Mesenchymal stem cell (in vitro differentiated cells and primary cell): Measurements from ENCODE around the gene HCRTR2.
"Not testable (repeated sequence)": the region's sequence is repeated elsewhere in the genome, so short reads cannot be mapped to it uniquely, and the experiment has no call there.

Source experiments
- DNase-seq: peaks from one replicate; pipeline ENCODE4 v3.0.0-alpha.2; 2013
- H2AFZ ChIP-seq: one replicate; pipeline ENCODE4 v1.6.1; 2013; ENCODE audit warnings: low read depth, mild to moderate bottlenecking, control low read depth, inconsistent platforms, low read length, moderate library complexity
- H2AK5ac ChIP-seq: 2 replicates; pipeline ENCODE4 v1.6.1; 2013; ENCODE audit warnings: low read length, moderate library complexity, mild to moderate bottlenecking, inconsistent platforms; ENCODE audit not compliant: severe bottlenecking
- H2BK120ac ChIP-seq: one replicate; pipeline ENCODE4 v1.6.1; 2013; ENCODE audit warnings: low read depth, mild to moderate bottlenecking, inconsistent platforms, low read length, moderate library complexity
- H2BK12ac ChIP-seq, 2 experiments: one replicate each; pipeline ENCODE4 v1.6.1; 2013; ENCODE audit warnings: inconsistent platforms in 2 of 2, low read length in 2 of 2, mild to moderate bottlenecking in 2 of 2, moderate library complexity in 2 of 2, control low read depth in 1 of 2
- H2BK15ac ChIP-seq: one replicate; pipeline ENCODE4 v1.6.1; 2013; ENCODE audit warnings: mild to moderate bottlenecking, low read depth, inconsistent platforms; ENCODE audit not compliant: poor library complexity, severe bottlenecking
- H2BK5ac ChIP-seq: 2 replicates; pipeline ENCODE4 v1.6.1; 2013; ENCODE audit warnings: low read depth, mild to moderate bottlenecking, low read length, control low read depth, inconsistent platforms; ENCODE audit not compliant: poor library complexity, severe bottlenecking
- H3K14ac ChIP-seq, 2 experiments: one replicate each; pipeline ENCODE4 v1.6.1; 2013; ENCODE audit warnings: inconsistent platforms in 2 of 2, low read length in 2 of 2, control low read depth in 1 of 2, mild to moderate bottlenecking in 1 of 2, moderate library complexity in 1 of 2
- H3K18ac ChIP-seq, 2 experiments: one replicate each; pipeline ENCODE4 v1.6.1; 2013; ENCODE audit warnings: inconsistent platforms in 2 of 2, low read length in 2 of 2, control low read depth in 1 of 2, low read depth in 1 of 2, mild to moderate bottlenecking in 1 of 2
- H3K23ac ChIP-seq, 2 experiments: one replicate each; pipeline ENCODE4 v1.6.1; 2013; ENCODE audit warnings: inconsistent platforms in 2 of 2, low read length in 2 of 2, mild to moderate bottlenecking in 2 of 2, moderate library complexity in 2 of 2, control low read depth in 1 of 2
- H3K27ac ChIP-seq: 2 replicates; pipeline ENCODE4 v1.5.1; 2013; ENCODE audit warnings: mild to moderate bottlenecking, moderate library complexity, low read length, control low read depth, inconsistent platforms; ENCODE audit not compliant: poor library complexity, severe bottlenecking
- H3K27me3 ChIP-seq, 2 experiments: 2 replicates each; pipeline versions ENCODE4 v1.6.1 to v1.7.0; 2013; ENCODE audit warnings: low read length in 2 of 2, mild to moderate bottlenecking in 2 of 2, moderate library complexity in 2 of 2, control low read depth in 1 of 2, inconsistent platforms in 1 of 2; ENCODE audit not compliant: control insufficient read depth in 1 of 2, insufficient read depth in 1 of 2
- H3K36me3 ChIP-seq, 2 experiments: 2 replicates each; pipeline versions ENCODE4 v1.6.1 to v1.7.0; 2013; ENCODE audit warnings: low read length in 2 of 2, control low read depth in 1 of 2, inconsistent platforms in 1 of 2, low read depth in 1 of 2, mild to moderate bottlenecking in 1 of 2; ENCODE audit not compliant: insufficient read depth in 2 of 2, control insufficient read depth in 1 of 2
- H3K4ac ChIP-seq, 2 experiments: one replicate each; pipeline ENCODE4 v1.6.1; 2013; ENCODE audit warnings: inconsistent platforms in 2 of 2, low read length in 2 of 2, mild to moderate bottlenecking in 2 of 2, moderate library complexity in 2 of 2, control low read depth in 1 of 2, low read depth in 1 of 2
- H3K4me1 ChIP-seq: 2 replicates; pipeline ENCODE4 v1.6.1; 2013; ENCODE audit warnings: low read depth, low read length, control low read depth; ENCODE audit not compliant: control insufficient read depth, insufficient read depth
- H3K4me2 ChIP-seq: 2 replicates; pipeline ENCODE4 v1.6.1; 2013; ENCODE audit warnings: low read length, mild to moderate bottlenecking, inconsistent platforms; ENCODE audit not compliant: poor library complexity, severe bottlenecking
- H3K4me3 ChIP-seq, 2 experiments: 2 replicates each; pipeline versions ENCODE4 v1.5.1 to v1.7.0; 2013; ENCODE audit warnings: low read length in 2 of 2, mild to moderate bottlenecking in 2 of 2, control low read depth in 1 of 2, low read depth in 1 of 2; ENCODE audit not compliant: insufficient read depth in 1 of 2
- H3K79me1 ChIP-seq: replicated peaks from 2 replicates; pipeline ENCODE4 v1.6.1; 2013; ENCODE audit warnings: mild to moderate bottlenecking, control low read depth, low read length, inconsistent platforms; ENCODE audit not compliant: poor library complexity, severe bottlenecking
- H3K9ac ChIP-seq: 2 replicates; pipeline ENCODE4 v1.7.0; 2013; ENCODE audit warnings: mild to moderate bottlenecking, low read length, moderate library complexity
- H3K9me3 ChIP-seq: 2 replicates; pipeline ENCODE4 v1.7.0; 2013; ENCODE audit warnings: mild to moderate bottlenecking, low read length; ENCODE audit not compliant: control insufficient read depth
- H4K8ac ChIP-seq: one replicate; pipeline ENCODE4 v1.6.1; 2013; ENCODE audit warnings: inconsistent platforms, mild to moderate bottlenecking, low read length, moderate library complexity
- H4K91ac ChIP-seq: one replicate; pipeline ENCODE4 v1.6.1; 2013; ENCODE audit warnings: mild to moderate bottlenecking, low read length, inconsistent platforms
- WGBS: methylation state at CpG from one replicate; pipeline ENCODE4 v1.1.7; 2013; ENCODE audit warnings: mixed read lengths; 5-methylcytosine and 5-hydroxymethylcytosine counted together

HCRTR2 gene

DNA sequence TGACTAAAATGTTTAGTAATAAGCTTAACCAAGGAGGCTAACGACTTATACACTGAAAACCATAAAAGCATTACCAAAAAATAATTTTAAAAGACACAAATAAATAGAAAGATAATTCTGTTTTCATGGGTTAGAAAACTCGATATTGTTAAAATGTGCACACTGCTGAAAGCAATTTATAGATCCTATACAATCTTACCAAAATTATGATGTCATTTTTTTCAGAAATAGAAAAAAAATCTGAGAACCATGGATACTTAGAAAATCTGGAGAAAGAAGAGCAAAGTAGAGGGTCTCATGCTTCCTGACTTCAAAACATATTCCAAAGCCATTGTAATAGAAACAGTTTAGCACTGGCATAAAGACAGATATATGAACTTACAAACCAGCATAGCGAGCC is 46.6 kb downstream of the HCRTR2 start:
- no peak overlapping the region for H2BK5ac ChIP-seq

GRCh38 chr6:55227862-55228261 is 53.5 kb downstream of the HCRTR2 start:
- H4K91ac ChIP-seq: no peak overlapping the region
- no peak overlapping the region for H3K23ac ChIP-seq
- no peaks in the 10 kb centered on the region for H3K79me1 ChIP-seq
- H2BK5ac ChIP-seq: no peak overlapping the region
- H2AFZ ChIP-seq: no peak overlapping the region
- H3K4me3 ChIP-seq: no peak overlapping the region
- no peaks in the 10 kb centered on the region for H3K36me3 ChIP-seq
- no peak overlapping the region for H2BK12ac ChIP-seq
- no peak overlapping the region for H3K4me2 ChIP-seq
- 86% methylated on average over 1 of the region's 2 CpGs for WGBS
- H3K9me3 ChIP-seq: no peaks in the 10 kb centered on the region
- no peak overlapping the region for H4K8ac ChIP-seq
- no peak overlapping the region for H3K9ac ChIP-seq
- no peaks in the 10 kb centered on the region for H3K4me1 ChIP-seq
- no peak overlapping the region for H3K27ac ChIP-seq
- H3K27me3 ChIP-seq: no peaks in the 10 kb centered on the region
- DNase-seq: no peak
- H2AK5ac ChIP-seq: no peak overlapping the region
- no peak overlapping the region for H3K4ac ChIP-seq
- H3K18ac ChIP-seq: no peak overlapping the region
- H2BK15ac ChIP-seq: no peak overlapping the region
- H2BK120ac ChIP-seq: no peak overlapping the region
- H3K14ac ChIP-seq: no peak overlapping the region

More for the DNA sequence above, 46.6 kb downstream of the HCRTR2 start:
- Histone ChIP-seq H3K18ac (no peak overlapping the region), H3K4ac (no peak overlapping the region), H3K27me3 (no peaks in the 10 kb centered on the region), H3K4me3 (no peak overlapping the region), H3K23ac (no peak overlapping the region), H4K91ac (no peak overlapping the region), H3K14ac (no peak overlapping the region), H3K27ac (no peak overlapping the region), H3K79me1 (no peaks in the 10 kb centered on the region), H3K4me1 (no peaks in the 10 kb centered on the region), H3K4me2 (no peak overlapping the region), H4K8ac (no peak overlapping the region), H3K9ac (no peak overlapping the region), H3K9me3 (no peaks in the 10 kb centered on the region), H3K36me3 (no peaks in the 10 kb centered on the region), H2AFZ (no peak overlapping the region), H2BK120ac (no peak overlapping the region), H2BK12ac (no peak overlapping the region), H2BK15ac (no peak overlapping the region), H2AK5ac (no peak overlapping the region)
- DNase-seq: no peak
- WGBS: 100% methylated on average over 1 of the region's 3 CpGs

DNA sequence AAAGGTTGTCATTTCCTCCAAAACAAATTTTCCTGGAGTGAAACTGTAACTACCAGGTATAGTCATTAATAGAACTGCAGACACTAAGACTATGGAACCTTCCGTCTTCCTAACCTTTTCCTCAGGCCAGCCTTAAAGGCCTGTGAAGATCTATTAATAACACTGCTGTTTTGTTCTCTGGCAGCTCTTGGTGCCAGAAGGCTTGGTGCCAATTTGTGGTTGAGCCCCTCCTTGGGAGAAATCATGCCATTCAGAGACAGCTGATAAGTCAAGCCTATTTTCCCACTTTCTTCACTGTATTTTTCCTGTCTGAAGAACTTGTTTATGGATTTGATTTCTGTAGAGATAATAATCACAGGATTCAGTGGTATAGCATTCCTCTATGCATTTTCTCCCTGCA is 64.8 kb downstream of the HCRTR2 start:
- Histone ChIP-seq H3K9ac (no peak overlapping the region), H3K36me3 (no peaks in the 10 kb centered on the region), H2AFZ (peak overlapping the region; percentile 27), H3K18ac (no peak overlapping the region), H3K4me3 (no peak overlapping the region), H2AK5ac (no peak overlapping the region), H3K79me1 (no peaks in the 10 kb centered on the region), H4K91ac (no peak overlapping the region), H3K27me3 (no peaks in the 10 kb centered on the region), H3K4ac (no peak overlapping the region), H2BK5ac (no peak overlapping the region), H3K23ac (no peak overlapping the region), H2BK120ac (no peak overlapping the region), H2BK12ac (no peak overlapping the region), H3K4me2 (no peak overlapping the region), H3K27ac (no peak overlapping the region), H2BK15ac (no peak overlapping the region), H3K4me1 (no peaks in the 10 kb centered on the region), H3K14ac (no peak overlapping the region), H4K8ac (no peak overlapping the region), H3K9me3 (no peaks in the 10 kb centered on the region)
- WGBS: 80% methylated on average over 1 of the region's 1 CpG
- peak; percentile 18 for DNase-seq

DNA sequence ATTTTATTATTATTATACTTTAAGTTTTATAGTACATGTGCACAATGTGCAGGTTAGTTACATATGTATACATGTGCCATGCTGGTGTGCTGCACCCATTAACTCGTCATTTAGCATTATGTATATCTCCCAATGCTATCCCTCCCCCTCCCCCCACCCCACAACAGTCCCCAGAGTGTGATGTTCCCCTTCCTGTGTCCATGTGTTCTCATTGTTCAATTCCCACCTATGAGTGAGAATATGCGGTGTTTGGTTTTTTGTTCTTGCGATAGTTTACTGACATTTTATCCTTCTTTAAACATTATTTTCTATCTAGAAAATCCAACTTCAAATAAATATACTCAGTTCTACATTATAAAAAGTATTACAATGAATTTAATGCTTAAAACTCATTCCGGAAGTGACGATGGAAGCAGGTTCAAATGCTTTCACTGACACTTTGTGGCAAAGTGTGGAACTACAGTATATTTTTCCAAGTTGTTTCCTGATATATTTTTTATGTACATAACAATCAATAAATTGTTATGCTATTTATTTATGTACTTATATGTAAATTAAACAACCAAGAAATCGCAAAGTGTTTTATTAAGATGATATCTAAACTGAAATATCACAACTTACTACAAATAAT is 66.8 kb downstream of the HCRTR2 start:
- H2BK15ac ChIP-seq, H3K9ac ChIP-seq, H3K18ac ChIP-seq, H3K36me3 ChIP-seq, H3K4me1 ChIP-seq, H3K4me2 ChIP-seq, H2BK5ac ChIP-seq, H4K91ac ChIP-seq, H3K23ac ChIP-seq, H2BK12ac ChIP-seq, H3K9me3 ChIP-seq, H2BK120ac ChIP-seq, H3K14ac ChIP-seq, H2AK5ac ChIP-seq, H4K8ac ChIP-seq, H3K27ac ChIP-seq, H3K27me3 ChIP-seq, H3K79me1 ChIP-seq, H3K4ac ChIP-seq, H3K4me3 ChIP-seq, H2AFZ ChIP-seq: not testable (repeated sequence)
- WGBS: 36% methylated on average over 2 of the region's 6 CpGs
- peak; percentile 37 for DNase-seq
